Measurements from ENCODE around the gene KRT37. TPM values are rescaled to one million over a fixed set of nuclear protein-coding genes. Genes with fewer than 3 reads are reported as not detected.

KRT37 gene
- total and polyA plus RNA-seq, 7 donors: not detected

- 82 to 85% methylated on average over 4 of the region's 4 CpGs for WGBS, 2 donors
- H3K27ac ChIP-seq: no peak overlapping the region
- no peak for DNase-seq
- TF ChIP-seq POLR2AphosphoS5 (IDR thresholded peaks at IDR 0.05) (no peak), POLR2A (IDR thresholded peaks at IDR 0.05) (no peak), CTCF (IDR thresholded peaks at IDR 0.05) (no peak), EP300 (IDR thresholded peaks at IDR 0.05) (no peak)
- H3K9me3 ChIP-seq: no peaks in the 10 kb centered on the region
- peaks cover 0 to 8% (median 0%) of the 10 kb centered on the region in 3 donors for H3K27me3 ChIP-seq
- no peaks in the 10 kb centered on the region for H3K4me1 ChIP-seq
- H3K4me3 ChIP-seq: no peak overlapping the region
- intact Hi-C loops (cut with DNase I): no loop called here
- no peaks in the 10 kb centered on the region for H3K36me3 ChIP-seq
Observed at GRCh38 chr17:41442739-41443138, 18.4 kb upstream of the KRT37 start.

DNA sequence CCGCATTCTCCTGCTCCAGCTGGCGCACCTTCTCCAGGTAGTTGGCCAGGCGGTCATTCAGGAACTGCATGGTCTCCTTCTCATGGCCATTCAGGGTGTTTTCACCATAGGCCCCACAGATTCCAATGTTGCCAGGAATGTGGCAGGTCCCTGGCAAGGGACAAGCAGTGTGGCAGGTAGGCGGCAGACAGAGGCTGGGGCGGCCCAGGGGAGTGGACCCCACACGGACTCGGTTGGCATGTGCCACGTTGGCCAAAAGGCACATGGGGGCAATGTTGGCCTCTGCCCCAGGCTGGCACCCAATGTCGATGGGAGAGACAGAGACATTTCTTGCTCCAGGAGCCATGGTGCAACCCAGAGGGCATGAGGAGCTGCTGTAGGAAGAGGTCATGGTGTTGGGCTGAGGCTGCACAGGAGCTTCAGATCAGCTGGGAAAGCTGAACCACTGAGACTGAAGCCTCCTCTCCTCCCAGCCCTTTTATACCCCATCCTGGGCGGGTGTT is 16.2 kb upstream of the KRT37 start, which contains the start of gene KRT38:
Gene KRT38 (minus strand): TSS at position 453 of the 503 bp plus-strand sequence. CDS start 62 bp downstream, at position 391.
- Histone ChIP-seq H3K36me3 (no peaks in the 10 kb centered on the region), H3K4me3 (no peak within 1 kb of the TSS), H3K9me3 (no peaks in the 10 kb centered on the region), H3K4me1 (no peaks in the 10 kb centered on the region), H3K27ac (no peak within 1 kb of the TSS), H3K27me3 (peaks cover 0 to 8% (median 0%) of the 10 kb centered on the region in 3 donors)
- WGBS, 2 donors: 91 to 93% methylated on average over 10 of the region's 10 CpGs
- intact Hi-C loops (cut with DNase I): no loop called here
- TF ChIP-seq EP300 (IDR thresholded peaks at IDR 0.05): no peak
- TF ChIP-seq POLR2A (IDR thresholded peaks at IDR 0.05): no peak
- TF ChIP-seq POLR2AphosphoS5 (IDR thresholded peaks at IDR 0.05): no peak
- no peak for TF ChIP-seq CTCF (IDR thresholded peaks at IDR 0.05)
- no peak for DNase-seq

DNA sequence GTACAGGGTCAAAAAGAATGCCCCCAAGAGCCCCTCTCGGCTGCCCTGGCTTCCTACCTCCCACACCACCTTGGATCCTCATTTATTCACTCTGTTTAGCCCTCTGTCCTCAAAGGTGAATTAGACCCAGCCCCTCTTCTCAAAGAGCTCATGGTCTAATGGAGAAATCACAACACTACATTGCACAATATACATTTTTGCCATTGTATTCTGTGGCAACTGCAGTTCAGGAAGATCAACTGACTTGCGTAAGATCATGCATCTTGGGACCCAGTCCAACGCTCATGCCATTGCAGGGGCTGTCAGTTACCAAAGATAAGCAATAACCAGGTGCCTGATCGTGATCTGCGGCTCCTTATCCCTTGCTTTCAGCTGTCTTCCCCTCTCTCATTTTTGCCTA is 15.0 kb upstream of the KRT37 start:
- peaks cover 0 to 6% (median 2%) of the 10 kb centered on the region in 4 donors for H3K4me1 ChIP-seq
- H3K27ac ChIP-seq: no peak overlapping the region
- H3K36me3 ChIP-seq: no peaks in the 10 kb centered on the region
- 66 to 72% methylated on average over 5 of the region's 5 CpGs for WGBS, 2 donors
- H3K4me3 ChIP-seq: no peak overlapping the region
- H3K9me3 ChIP-seq: no peaks in the 10 kb centered on the region
- intact Hi-C loops (cut with DNase I): no loop called here
- no peak for DNase-seq
- peaks cover 0 to 8% (median 0%) of the 10 kb centered on the region in 3 donors for H3K27me3 ChIP-seq
- no peak for TF ChIP-seq CTCF (IDR thresholded peaks at IDR 0.05)
- no peak for TF ChIP-seq EP300 (IDR thresholded peaks at IDR 0.05)
- TF ChIP-seq POLR2AphosphoS5 (IDR thresholded peaks at IDR 0.05): no peak
- TF ChIP-seq POLR2A (IDR thresholded peaks at IDR 0.05): no peak

GRCh38 chr17:41437769-41438168 is 13.4 kb upstream of the KRT37 start:
- DNase-seq: no peak
- Histone ChIP-seq H3K27me3 (peaks cover 0 to 8% (median 0%) of the 10 kb centered on the region in 3 donors), H3K27ac (no peak overlapping the region), H3K4me3 (no peak overlapping the region), H3K36me3 (no peaks in the 10 kb centered on the region), H3K4me1 (peaks cover 0 to 14% (median 5%) of the 10 kb centered on the region in 4 donors), H3K9me3 (no peaks in the 10 kb centered on the region)
- intact Hi-C loops (cut with DNase I): no loop called here
- 83 to 88% methylated on average over 9 of the region's 9 CpGs for WGBS, 2 donors
- TF ChIP-seq POLR2AphosphoS5 (IDR thresholded peaks at IDR 0.05) (no peak), POLR2A (IDR thresholded peaks at IDR 0.05) (no peak), CTCF (IDR thresholded peaks at IDR 0.05) (no peak), EP300 (IDR thresholded peaks at IDR 0.05) (no peak)

- H3K27ac ChIP-seq: no peak overlapping the region
- no peak for DNase-seq
- TF ChIP-seq EP300 (IDR thresholded peaks at IDR 0.05): no peak
- no peak for TF ChIP-seq POLR2A (IDR thresholded peaks at IDR 0.05)
- no peak for TF ChIP-seq POLR2AphosphoS5 (IDR thresholded peaks at IDR 0.05)
- H3K27me3 ChIP-seq: peaks cover 0 to 5% (median 0%) of the 10 kb centered on the region in 3 donors
- intact Hi-C loops (cut with DNase I): no loop called here
- 78 to 81% methylated on average over 7 of the region's 7 CpGs for WGBS, 2 donors
- H3K4me1 ChIP-seq: peaks cover 0 to 14% (median 5%) of the 10 kb centered on the region in 4 donors
- H3K4me3 ChIP-seq: no peak overlapping the region
- no peaks in the 10 kb centered on the region for H3K9me3 ChIP-seq
- no peaks in the 10 kb centered on the region for H3K36me3 ChIP-seq
Observed at GRCh38 chr17:41437254-41437653, 12.9 kb upstream of the KRT37 start.
